ENCODE results near the gene KIF26A. TPM values are rescaled to one million over a fixed set of nuclear protein-coding genes. Genes with fewer than 3 reads are reported as not detected.

The KIF26A gene
- total RNA-seq, 2 donors from 2014 or later: 1.6 to 13.9 TPM

DNA sequence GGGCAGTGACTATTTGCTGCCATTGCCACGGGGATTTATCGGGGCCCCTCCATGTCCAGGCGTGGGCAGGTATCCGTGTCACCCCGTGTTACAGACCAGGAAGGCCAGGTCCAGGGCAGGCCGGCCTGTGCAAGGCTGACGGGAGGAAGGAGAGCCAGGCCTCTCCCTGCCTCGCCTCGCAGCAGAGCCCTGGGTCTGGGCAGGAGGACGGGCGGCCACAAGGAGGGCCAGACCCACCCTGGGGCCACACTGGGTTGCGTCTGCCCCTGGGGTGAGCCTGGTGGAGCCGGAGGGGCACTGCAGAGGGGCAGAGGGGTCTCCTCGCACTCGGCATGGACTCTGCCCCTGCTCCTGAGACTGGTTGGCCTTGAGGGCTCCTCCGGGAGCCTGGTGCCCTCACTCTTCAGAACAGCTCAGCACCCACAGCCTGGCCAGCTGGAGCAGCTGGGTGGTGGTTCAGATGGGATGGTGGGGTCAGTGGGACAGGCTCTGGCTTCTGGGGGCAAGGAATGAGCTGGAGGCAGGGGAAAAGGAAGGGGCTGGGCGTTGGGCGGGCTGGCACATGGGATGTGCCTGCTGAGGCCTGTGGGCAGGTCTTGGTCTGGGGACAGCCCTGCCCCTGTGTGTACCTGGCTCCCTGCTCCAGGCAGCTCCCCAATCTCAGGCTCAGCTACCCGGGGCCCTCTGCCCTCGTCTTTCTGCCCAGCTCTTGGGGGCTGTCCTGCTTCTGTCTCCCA, 53.9 kb downstream of the KIF26A start:
- Histone ChIP-seq H3K4me3 (no peak overlapping the region), H3K36me3 (no peaks in the 10 kb centered on the region), H3K9me3 (no peaks in the 10 kb centered on the region), H3K27me3 (replicated peaks; ENCODE audit: insufficient read depth) (no peaks in the 10 kb centered on the region), H3K27ac (no peak overlapping the region), H3K4me1 (replicated peaks) (no peaks in the 10 kb centered on the region)
- no peak for DNase-seq (ENCODE audit: low spot score)
- TF ChIP-seq POLR2A (IDR thresholded peaks at IDR 0.05): no peak
- TF ChIP-seq POLR2AphosphoS5 (IDR thresholded peaks at IDR 0.05): no peak
- TF ChIP-seq, protein P1, sequence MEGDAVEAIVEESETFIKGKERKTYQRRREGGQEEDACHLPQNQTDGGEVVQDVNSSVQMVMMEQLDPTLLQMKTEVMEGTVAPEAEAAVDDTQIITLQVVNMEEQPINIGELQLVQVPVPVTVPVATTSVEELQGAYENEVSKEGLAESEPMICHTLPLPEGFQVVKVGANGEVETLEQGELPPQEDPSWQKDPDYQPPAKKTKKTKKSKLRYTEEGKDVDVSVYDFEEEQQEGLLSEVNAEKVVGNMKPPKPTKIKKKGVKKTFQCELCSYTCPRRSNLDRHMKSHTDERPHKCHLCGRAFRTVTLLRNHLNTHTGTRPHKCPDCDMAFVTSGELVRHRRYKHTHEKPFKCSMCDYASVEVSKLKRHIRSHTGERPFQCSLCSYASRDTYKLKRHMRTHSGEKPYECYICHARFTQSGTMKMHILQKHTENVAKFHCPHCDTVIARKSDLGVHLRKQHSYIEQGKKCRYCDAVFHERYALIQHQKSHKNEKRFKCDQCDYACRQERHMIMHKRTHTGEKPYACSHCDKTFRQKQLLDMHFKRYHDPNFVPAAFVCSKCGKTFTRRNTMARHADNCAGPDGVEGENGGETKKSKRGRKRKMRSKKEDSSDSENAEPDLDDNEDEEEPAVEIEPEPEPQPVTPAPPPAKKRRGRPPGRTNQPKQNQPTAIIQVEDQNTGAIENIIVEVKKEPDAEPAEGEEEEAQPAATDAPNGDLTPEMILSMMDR (IDR thresholded peaks at IDR 0.05): no peak
- intact Hi-C loops (cut with DNase I): no loop called here
- 88% methylated on average over 18 of the region's 20 CpGs for WGBS

DNA sequence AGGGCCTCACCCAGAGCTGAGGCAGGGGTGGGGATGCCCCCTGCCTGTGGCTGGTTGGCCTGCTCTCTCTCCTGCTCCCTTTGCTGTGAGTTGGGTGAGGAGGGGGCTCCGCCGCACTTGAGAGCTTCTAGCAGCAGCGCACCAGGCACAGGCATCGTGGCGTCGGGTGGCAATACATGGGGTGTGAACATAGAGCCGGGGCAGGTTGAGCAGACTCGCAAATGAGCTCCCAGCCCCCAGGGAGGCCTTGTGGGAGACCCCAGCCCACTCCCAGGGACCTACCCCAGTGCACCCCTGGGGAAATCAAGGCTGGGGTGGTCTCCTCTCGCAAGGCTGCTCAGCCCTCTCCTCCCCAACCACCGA, 54.5 kb downstream of the KIF26A start:
- Histone ChIP-seq H3K27ac (no peak overlapping the region), H3K36me3 (no peaks in the 10 kb centered on the region), H3K9me3 (no peaks in the 10 kb centered on the region), H3K4me3 (no peak overlapping the region), H3K4me1 (replicated peaks) (no peaks in the 10 kb centered on the region), H3K27me3 (replicated peaks; ENCODE audit: insufficient read depth) (no peaks in the 10 kb centered on the region)
- no peak for TF ChIP-seq POLR2AphosphoS5 (IDR thresholded peaks at IDR 0.05)
- no peak for TF ChIP-seq POLR2A (IDR thresholded peaks at IDR 0.05)
- TF ChIP-seq, protein P1 (IDR thresholded peaks at IDR 0.05): no peak
- intact Hi-C loops (cut with DNase I): no loop called here
- no peak for DNase-seq (ENCODE audit: low spot score)
- WGBS: 95% methylated on average over 10 of the region's 10 CpGs

DNA sequence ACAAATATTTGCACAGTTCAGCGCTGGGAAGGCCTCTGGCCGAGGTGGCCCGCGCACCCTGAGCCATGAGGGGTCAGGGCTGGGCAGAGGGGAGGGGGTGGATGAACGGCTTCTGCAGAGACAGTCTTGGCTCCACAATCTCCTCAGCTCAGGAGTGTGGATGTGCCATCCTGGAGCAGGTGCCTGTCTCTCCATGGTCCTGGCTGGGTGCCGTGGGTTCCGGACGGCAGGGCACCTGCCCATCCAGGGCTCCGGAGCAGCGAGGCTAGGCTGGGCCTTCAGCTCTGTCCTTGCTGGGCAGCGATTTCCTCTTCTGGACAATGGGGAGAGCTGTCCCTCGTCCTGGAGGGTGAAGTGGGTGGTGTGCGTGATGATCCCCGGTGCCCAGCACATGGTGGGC, 55.6 kb downstream of the KIF26A start:
- intact Hi-C loops (cut with DNase I): no loop called here
- Histone ChIP-seq H3K27ac (no peak overlapping the region), H3K36me3 (no peaks in the 10 kb centered on the region), H3K4me1 (replicated peaks) (no peaks in the 10 kb centered on the region), H3K4me3 (no peak overlapping the region), H3K9me3 (no peaks in the 10 kb centered on the region), H3K27me3 (replicated peaks; ENCODE audit: insufficient read depth) (no peaks in the 10 kb centered on the region)
- no peak for DNase-seq (ENCODE audit: low spot score)
- no peak for TF ChIP-seq POLR2A (IDR thresholded peaks at IDR 0.05)
- TF ChIP-seq, protein P1 (IDR thresholded peaks at IDR 0.05): no peak
- no peak for TF ChIP-seq POLR2AphosphoS5 (IDR thresholded peaks at IDR 0.05)
- 93% methylated on average over 14 of the region's 14 CpGs for WGBS

DNA sequence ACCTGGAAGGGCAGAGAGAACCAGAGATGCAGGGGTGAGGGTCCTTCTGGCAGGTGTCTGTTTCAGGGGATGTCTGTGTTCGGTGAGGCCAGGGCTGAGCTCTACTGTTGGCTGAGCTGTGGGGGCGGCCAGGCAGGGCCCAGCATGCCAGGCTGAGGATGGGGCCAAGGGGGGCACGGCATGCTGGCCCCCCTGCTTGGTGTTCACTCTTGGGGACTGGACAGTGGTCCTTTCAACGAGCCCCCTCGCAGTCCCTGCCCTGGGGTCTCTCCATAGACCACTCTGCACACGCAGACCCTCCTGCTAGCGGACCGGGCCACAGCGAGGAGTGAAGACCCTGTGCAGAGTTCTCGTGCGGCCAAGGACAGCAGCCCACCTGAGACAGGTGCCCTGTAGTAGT, 56.3 kb downstream of the KIF26A start:
- Histone ChIP-seq H3K27ac (no peak overlapping the region), H3K4me3 (no peak overlapping the region), H3K36me3 (no peaks in the 10 kb centered on the region), H3K9me3 (no peaks in the 10 kb centered on the region), H3K4me1 (replicated peaks) (no peaks in the 10 kb centered on the region), H3K27me3 (replicated peaks; ENCODE audit: insufficient read depth) (no peaks in the 10 kb centered on the region)
- WGBS: 90% methylated on average over 11 of the region's 11 CpGs
- TF ChIP-seq POLR2AphosphoS5 (IDR thresholded peaks at IDR 0.05) (no peak), POLR2A (IDR thresholded peaks at IDR 0.05) (no peak)
- TF ChIP-seq, protein P1 (IDR thresholded peaks at IDR 0.05): no peak
- no peak for DNase-seq (ENCODE audit: low spot score)
- intact Hi-C loops (cut with DNase I): no loop called here

DNA sequence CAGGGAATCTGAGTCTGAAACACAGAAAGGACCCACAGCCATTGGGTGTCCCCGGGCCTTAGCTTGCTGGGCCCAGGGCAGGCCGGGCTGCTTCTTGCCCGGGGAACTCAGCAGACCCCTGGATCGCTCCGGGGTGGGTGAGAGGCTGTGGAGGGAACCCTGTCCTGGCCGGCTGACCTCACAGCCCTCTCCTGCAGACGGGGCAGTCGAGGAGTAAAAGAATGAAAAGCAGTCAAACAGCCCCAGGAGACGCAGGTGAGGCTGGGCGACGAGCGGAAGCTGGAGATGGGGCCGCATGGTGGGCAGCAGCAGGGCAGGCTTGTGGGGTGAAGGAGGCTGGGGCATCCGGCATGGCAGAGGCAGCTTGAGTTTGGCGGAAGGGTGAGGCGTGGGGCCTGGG, 57.0 kb downstream of the KIF26A start:
- TF ChIP-seq, protein P1 (IDR thresholded peaks at IDR 0.05): no peak
- TF ChIP-seq POLR2A (IDR thresholded peaks at IDR 0.05): no peak
- TF ChIP-seq POLR2AphosphoS5 (IDR thresholded peaks at IDR 0.05): no peak
- H3K4me3 ChIP-seq: no peak overlapping the region
- no peaks in the 10 kb centered on the region for H3K36me3 ChIP-seq
- no peaks in the 10 kb centered on the region for H3K4me1 ChIP-seq (replicated peaks)
- WGBS: 92% methylated on average over 16 of the region's 16 CpGs
- DNase-seq (ENCODE audit: low spot score): no peak
- intact Hi-C loops (cut with DNase I): no loop called here
- no peak overlapping the region for H3K27ac ChIP-seq
- H3K9me3 ChIP-seq: no peaks in the 10 kb centered on the region
- H3K27me3 ChIP-seq (replicated peaks; ENCODE audit: insufficient read depth): no peaks in the 10 kb centered on the region

All from prostate gland (tissue), 2 donors.